ENCODE results near the gene STK11. TPM values are rescaled to one million over a fixed set of nuclear protein-coding genes. Genes with fewer than 3 reads are reported as not detected.

The STK11 gene
- total RNA-seq, 2 donors from 2014 or later: 71.8 to 91.8 TPM

- no peak for ATAC-seq
- intact Hi-C loops (cut with DNase I, micrococcal nuclease): no loop called here
- no peak for DNase-seq
Observed at GRCh38 chr19:1262623-1263123, 57.1 kb downstream of the STK11 start.

DNA sequence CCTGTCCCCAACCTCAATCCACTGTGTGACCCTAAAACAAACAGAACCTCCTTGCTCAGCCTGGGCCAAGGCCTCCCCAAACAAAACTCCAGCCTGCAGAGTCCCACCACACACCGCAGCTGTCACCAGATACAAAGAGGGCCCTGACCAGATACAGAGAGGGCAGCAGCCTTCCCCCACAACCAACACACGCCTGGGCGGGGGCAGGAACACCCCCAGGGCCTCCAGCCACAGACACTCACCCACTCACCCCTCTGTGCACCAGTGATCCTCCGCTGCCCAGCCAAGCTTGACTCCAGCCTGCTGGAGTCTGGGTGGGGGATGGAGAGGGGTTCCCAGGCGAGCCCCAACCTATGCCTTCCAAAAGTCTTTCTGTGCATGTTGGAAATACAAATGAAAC, 57.6 kb downstream of the STK11 start:
- DNase-seq (no peak), ATAC-seq (no peak)
- intact Hi-C loops (cut with DNase I, micrococcal nuclease): no loop called here

DNA sequence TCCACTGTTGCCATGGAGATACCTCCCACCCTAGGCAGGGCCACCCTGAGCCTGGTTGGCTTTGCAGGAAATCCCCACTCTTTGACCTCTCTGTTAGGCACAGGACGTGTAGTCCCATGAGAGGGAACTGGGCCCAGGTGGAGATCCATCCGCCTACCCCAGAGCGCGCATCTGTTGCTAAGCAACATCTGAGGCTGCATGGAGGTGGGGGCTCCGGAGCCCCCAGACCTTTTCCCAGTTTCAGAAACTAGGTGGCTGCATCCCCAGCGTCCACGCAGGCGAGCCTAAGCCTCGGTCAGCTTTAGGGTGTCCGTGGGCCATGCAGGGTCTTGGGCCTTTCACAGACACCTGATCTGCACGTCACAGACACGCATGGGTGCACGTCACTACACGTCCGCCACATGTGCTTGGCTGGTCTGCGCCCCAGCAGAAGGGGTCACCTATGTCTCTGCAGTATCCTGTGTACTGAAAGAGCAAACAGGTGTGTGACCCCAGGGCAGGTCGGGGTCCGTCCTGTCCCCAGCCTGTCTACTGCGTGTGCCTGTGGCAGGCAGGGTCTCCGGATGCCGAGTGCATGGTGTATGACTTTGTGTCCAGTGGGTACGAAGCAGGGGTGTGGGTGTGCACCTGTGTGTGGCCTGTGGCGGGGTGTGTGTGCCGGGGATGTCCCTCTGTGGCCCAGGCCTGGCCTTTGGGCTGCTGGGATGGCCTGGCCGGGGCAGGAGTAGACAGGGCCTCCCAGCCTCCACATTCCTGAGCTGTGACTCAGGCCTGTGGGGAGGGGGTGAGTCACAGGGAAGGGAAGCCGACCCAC, 59.4 kb downstream of the STK11 start:
- peak; percentile 60 to 80 for DNase-seq
- no peak for ATAC-seq
- intact Hi-C loops (cut with DNase I, micrococcal nuclease): no loop called here

DNA sequence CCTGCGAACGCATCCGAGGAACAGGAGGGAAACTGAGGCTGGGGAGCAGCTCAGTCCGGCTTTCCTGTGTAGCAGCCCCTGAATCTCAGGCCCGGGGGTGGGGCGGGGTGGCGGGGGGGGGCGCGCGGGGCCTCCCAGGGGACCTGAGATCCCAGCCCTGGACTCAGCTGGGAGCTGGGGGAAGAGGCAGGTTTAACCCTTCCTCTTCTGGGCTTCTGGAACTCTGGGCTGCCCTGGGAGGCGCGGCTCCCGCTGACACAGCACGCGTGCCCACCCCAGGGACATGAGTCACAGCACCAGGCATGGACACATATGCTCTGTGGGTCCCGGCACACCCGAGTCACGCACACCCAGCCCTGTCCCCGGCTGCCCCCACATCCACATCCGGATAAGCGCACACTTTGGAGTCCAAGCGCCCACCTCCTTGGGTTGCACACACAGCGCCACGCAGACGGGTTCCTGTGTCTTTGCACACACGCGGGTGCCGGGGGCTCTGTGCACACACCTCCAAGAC, 60.1 kb downstream of the STK11 start:
- intact Hi-C loops (cut with DNase I, micrococcal nuclease): loop anchor here in 1 of 2 donors (2.0 kb wide), 1 partner anchor 21 kb away; no protein-coding TSS in a partner anchor
- no peak for ATAC-seq
- peak; percentile 66 to 79 for DNase-seq

DNA sequence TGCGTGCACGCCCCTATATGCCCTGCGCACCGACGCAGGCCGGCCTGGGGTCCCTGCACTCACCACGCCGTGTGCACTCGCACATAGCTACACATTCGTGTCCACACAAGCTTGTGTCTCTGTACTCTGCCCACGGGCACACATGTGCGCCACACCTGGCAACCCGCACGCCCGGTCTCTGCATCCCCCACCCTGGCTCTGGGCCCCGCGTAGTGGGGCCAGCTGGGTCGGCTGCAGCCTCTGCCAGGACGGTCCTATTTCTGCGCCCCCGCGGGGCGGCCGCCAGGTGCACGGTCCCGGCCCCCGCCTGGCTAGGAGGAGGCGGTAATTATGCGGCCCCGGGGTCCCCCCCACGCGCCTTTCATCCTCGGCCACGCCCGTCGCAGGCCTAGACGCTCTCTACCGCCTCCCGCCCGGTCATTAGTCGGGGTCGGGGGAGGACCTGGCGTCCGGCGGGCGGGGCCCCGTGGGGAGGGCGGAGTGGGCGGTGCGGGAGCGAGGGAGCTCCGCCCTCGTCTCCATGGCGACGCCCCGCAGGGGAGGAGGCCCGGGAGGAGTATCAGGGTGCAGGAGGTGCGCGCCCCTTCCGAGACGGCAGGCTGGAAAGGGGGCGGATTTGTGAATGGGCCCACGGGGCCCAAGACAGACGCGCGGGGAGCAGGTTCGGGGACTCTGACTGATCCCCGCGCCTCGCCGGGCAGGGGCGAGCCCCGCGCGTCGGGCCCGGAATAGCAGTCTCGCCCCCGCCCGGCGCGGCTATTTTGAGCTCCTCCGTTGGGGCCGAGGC, 60.7 kb downstream of the STK11 start:
- peak; percentile 51 for ATAC-seq
- intact Hi-C loops (cut with DNase I, micrococcal nuclease): loop anchor here in 1 of 2 donors (2.0 kb wide), 1 partner anchor 22 kb away; no protein-coding TSS in a partner anchor
- DNase-seq: peak; percentile 93 to 95

GRCh38 chr19:1266916-1267476, 61.4 kb downstream of the STK11 start:
- DNase-seq (peak in 1 of 2 donors; percentile 82), ATAC-seq (peak; percentile 15)
- intact Hi-C loops (cut with DNase I, micrococcal nuclease): loop anchor here in 1 of 2 donors (2.0 kb wide), 1 partner anchor 22 kb away; no protein-coding TSS in a partner anchor

DNA sequence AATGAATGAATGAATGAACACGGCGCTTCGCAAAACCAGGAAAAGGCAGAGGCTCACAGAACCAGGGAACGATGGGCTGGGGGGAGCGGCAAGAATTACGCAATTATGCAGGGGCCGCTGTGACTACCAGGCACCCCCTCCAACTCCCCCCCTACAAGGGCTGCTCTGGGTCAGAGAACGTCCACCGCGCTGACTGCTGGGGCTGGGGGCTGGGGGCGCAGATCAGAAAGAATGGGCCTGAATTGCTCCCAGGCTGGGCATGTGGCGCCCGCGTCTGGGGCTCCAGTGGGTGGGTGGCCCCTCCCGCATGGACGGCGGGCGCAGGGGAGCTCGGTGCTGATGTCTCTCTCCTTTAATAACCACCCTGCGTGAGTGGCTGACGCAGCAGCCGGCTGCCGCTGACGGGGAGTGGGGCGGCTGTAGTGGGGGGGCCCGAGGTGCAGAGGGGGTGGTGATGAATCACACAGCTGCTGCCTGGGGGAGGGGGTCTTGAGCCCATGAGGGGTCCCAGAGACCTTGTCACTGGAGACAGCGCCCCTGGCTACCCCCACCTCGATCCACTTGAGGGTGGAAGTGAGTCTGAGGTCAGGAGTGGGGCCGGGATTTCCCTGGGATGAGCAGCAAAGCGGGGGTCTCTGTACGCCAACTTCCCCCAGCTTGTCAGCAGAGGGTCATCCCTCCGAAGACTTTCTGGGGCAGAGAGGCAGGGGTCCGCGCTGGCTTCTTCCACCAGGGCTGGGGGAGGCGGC, 62.1 kb downstream of the STK11 start:
- intact Hi-C loops (cut with DNase I, micrococcal nuclease): loop anchor here in 1 of 2 donors (2.0 kb wide), 1 partner anchor 23 kb away; no protein-coding TSS in a partner anchor
- ATAC-seq (no peak), DNase-seq (no peak)

GRCh38 chr19:1268226-1269064, 62.9 kb downstream of the STK11 start:
- no peak for ATAC-seq
- DNase-seq: no peak
- intact Hi-C loops (cut with DNase I, micrococcal nuclease): no loop called here

- ATAC-seq: peak; percentile 64
- DNase-seq: peak; percentile 100
- intact Hi-C loops (cut with DNase I, micrococcal nuclease): no loop called here
Observed at GRCh38 chr19:1269065-1269477, 63.5 kb downstream of the STK11 start, which contains the start of gene CIRBP. TSS of gene CIRBP (plus strand) at chr19:1269332. CDS start at chr19:1270934, 1,602 bp downstream.

GRCh38 chr19:1269478-1270212, 64.1 kb downstream of the STK11 start:
- intact Hi-C loops (cut with DNase I, micrococcal nuclease): no loop called here
- peak; percentile 87 to 89 for DNase-seq
- ATAC-seq: peak; percentile 26

DNA sequence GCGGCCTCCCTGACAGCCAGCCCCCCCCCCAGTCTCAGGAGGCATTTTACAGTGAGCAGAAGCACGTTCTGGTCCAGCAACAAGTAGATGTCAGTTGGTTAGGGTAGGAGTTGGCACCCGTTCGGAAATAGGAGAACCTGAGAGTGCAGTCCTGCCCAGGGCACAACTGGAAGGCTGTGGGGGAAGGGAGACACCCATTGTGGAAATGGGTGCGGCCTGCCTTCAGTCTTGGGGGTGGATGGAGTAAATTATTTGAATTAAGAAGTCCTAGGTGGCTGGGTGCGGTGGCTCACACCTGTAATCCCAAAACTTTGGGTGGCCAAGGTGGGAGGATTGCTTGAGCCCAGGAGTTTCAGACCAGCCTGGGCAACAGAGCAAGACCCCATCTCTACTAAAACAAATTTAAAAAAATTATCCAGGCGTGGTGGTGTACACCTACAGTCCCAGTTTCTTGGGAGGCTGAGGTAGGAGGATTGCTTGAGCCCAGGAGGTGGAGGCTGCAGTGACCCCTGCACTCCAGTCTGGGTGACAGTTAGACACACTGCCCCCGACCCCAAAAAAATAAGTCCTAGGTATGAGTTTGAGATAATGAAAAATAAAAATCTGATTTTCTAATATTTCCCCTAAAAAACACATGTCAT, 64.8 kb downstream of the STK11 start:
- ATAC-seq: no peak
- peak in 1 of 2 donors; percentile 41 for DNase-seq
- intact Hi-C loops (cut with DNase I, micrococcal nuclease): no loop called here

DNA sequence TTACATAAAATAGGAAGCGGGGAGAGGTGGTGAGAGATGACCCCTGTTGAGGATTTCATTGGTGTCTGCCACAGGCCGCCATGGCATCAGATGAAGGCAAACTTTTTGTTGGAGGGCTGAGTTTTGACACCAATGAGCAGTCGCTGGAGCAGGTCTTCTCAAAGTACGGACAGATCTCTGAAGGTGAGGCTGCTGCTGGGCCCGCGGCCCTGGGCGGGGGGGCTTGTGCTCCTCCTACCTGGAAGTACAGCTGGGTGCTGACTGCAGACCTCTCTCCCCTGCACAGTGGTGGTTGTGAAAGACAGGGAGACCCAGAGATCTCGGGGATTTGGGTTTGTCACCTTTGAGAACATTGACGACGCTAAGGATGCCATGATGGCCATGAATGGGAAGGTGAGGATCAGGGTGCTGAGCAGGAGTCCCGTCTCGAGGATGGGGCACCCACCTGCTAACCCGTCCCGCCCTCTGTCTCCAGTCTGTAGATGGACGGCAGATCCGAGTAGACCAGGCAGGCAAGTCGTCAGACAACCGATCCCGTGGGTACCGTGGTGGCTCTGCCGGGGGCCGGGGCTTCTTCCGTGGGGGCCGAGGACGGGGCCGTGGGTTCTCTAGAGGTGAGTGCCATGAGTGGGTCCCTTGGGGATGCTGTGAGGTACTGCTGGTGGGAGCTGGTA, 65.4 kb downstream of the STK11 start:
- no peak for DNase-seq
- ATAC-seq: no peak
- intact Hi-C loops (cut with DNase I, micrococcal nuclease): no loop called here

- DNase-seq (no peak), ATAC-seq (no peak)
- intact Hi-C loops (cut with DNase I, micrococcal nuclease): no loop called here
Observed at GRCh38 chr19:1271528-1272422, 66.2 kb downstream of the STK11 start.

DNA sequence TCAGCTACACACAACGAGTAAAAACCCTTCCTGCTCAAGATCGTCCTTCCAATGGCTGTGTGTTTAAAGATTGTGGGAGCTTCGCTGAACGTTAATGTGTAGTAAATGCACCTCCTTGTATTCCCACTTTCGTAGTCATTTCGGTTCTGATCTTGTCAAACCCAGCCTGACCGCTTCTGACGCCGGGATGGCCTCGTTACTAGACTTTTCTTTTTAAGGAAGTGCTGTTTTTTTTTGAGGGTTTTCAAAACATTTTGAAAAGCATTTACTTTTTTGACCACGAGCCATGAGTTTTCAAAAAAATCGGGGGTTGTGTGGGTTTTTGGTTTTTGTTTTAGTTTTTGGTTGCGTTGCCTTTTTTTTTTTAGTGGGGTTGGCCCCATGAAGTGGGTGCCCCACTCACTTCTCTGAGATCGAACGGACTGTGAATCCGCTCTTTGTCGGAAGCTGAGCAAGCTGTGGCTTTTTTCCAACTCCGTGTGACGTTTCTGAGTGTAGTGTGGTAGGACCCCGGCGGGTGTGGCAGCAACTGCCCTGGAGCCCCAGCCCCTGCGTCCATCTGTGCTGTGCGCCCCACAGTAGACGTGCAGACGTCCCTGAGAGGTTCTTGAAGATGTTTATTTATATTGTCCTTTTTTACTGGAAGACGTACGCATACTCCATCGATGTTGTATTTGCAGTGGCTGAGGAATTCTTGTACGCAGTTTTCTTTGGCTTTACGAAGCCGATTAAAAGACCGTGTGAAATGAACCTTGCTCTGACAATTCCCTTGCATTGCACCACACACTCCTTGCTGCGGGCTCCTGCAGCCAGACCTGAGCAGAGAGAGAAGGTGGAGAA, 67.1 kb downstream of the STK11 start:
- ATAC-seq (no peak), DNase-seq (no peak)
- intact Hi-C loops (cut with DNase I, micrococcal nuclease): no loop called here
